GM06990 (cell line): Measurements from ENCODE around the gene TUSC2.

Source experiments
- DNase-seq: peaks from one replicate; pipeline ENCODE4 v3.0.0-alpha.2; 2011; ENCODE audit not compliant: insufficient read length; ENCODE audit errors: extremely low read depth
- H3K27me3 ChIP-seq: replicated peaks from 2 replicates; pipeline ENCODE4 v1.6.0; 2011; ENCODE audit warnings: low read length; ENCODE audit not compliant: control insufficient read depth, insufficient read depth
- H3K36me3 ChIP-seq: 2 replicates; pipeline ENCODE4 v1.5.1; 2011; ENCODE audit warnings: low read length; ENCODE audit not compliant: control insufficient read depth, insufficient read depth
- H3K4me3 ChIP-seq: replicated peaks from 2 replicates; pipeline ENCODE4 v1.5.1; 2011; ENCODE audit warnings: low read depth, mild to moderate bottlenecking, control low read depth, low read length
- TF ChIP-seq, protein P1 (sequence below): IDR thresholded peaks from 2 replicates; pipeline ENCODE4 v1.5.1; 2011; ENCODE audit warnings: low read length, control low read depth, mild to moderate bottlenecking, inconsistent platforms; ENCODE audit not compliant: insufficient read depth, poor library complexity, severe bottlenecking

TUSC2 gene

DNA sequence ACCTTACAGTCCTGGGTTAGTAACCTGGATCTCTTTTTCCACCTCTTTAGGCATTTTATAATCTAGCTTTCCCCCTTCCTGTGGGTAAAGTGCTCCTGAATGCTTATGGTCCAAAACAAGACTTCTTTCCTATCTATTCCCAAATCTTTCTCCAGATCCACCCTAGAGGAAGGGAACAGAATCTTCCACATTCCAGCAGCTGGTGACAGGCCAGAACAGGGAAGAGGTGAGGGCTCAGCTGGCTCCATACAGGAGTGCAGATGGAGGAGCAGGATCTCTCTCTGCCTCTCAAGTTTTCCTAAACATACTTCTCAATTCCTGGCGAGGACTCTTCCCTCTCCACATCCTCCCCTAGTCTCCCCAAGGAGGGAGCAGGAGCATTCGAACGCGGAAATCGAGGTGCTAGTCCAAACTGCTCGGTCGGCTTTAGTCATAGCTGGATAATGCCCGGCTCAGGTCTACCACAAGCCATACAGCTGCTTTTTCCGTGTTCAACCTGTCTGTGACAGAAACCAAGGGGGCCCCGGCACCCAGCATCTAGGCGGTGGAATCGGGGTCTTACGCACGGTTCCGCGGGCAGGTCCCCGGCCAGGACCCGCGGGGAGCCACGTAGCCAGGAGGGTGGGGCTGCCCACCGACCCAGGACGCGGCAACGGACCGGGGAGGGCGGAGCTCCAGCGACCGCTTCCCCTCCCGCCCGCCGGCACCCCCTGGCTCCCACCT lies 8.6 kb upstream of the TUSC2 start:
- no peak for DNase-seq

DNA sequence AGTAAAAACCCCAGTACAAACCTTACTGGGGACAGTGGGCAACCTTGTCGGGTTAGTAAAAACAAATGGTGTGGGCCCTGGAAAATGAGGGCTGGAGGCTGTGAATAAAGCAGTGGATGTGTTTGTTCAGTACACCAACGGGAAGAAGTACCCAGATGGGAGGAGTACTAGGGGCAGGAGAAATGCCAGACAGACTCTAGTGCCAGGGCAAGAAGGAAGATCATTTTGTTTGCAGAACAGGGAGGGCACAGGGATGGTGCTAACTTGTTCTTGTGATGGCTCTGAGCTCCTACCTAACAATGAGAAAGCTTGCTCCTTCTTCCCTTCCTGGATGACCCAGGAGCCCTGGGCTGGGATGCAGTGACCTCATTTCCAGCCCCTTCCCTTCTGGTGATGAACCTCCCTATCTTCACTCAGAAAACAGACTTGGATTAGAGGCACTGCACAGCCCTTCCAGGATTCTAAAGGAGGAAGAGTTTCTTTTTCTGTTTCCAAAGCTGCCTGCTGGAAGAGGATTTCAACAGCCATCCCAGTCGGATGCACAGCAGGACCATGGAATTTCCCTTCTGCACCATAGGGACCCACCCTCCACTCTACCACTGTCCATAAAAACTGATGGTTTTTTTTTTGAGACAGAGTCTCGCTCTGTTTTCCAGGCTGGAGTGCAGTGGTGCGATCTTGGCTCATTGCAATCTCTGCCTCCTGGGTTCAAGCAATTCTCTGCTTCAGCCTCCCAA lies 6.5 kb upstream of the TUSC2 start:
- TF ChIP-seq, protein P1, sequence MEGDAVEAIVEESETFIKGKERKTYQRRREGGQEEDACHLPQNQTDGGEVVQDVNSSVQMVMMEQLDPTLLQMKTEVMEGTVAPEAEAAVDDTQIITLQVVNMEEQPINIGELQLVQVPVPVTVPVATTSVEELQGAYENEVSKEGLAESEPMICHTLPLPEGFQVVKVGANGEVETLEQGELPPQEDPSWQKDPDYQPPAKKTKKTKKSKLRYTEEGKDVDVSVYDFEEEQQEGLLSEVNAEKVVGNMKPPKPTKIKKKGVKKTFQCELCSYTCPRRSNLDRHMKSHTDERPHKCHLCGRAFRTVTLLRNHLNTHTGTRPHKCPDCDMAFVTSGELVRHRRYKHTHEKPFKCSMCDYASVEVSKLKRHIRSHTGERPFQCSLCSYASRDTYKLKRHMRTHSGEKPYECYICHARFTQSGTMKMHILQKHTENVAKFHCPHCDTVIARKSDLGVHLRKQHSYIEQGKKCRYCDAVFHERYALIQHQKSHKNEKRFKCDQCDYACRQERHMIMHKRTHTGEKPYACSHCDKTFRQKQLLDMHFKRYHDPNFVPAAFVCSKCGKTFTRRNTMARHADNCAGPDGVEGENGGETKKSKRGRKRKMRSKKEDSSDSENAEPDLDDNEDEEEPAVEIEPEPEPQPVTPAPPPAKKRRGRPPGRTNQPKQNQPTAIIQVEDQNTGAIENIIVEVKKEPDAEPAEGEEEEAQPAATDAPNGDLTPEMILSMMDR, result no peak
- Histone ChIP-seq H3K36me3 (peaks cover 30% of the 10 kb centered on the region), H3K4me3 (no peak overlapping the region), H3K27me3 (no peaks in the 10 kb centered on the region)
- DNase-seq, result no peak

More for the DNA sequence above, 8.6 kb upstream of the TUSC2 start:
- TF ChIP-seq, protein P1, result no peak
- H3K4me3 ChIP-seq, result peak overlapping the region; percentile 93
- H3K27me3 ChIP-seq, result no peaks in the 10 kb centered on the region
- H3K36me3 ChIP-seq, result peaks cover 13% of the 10 kb centered on the region

DNA sequence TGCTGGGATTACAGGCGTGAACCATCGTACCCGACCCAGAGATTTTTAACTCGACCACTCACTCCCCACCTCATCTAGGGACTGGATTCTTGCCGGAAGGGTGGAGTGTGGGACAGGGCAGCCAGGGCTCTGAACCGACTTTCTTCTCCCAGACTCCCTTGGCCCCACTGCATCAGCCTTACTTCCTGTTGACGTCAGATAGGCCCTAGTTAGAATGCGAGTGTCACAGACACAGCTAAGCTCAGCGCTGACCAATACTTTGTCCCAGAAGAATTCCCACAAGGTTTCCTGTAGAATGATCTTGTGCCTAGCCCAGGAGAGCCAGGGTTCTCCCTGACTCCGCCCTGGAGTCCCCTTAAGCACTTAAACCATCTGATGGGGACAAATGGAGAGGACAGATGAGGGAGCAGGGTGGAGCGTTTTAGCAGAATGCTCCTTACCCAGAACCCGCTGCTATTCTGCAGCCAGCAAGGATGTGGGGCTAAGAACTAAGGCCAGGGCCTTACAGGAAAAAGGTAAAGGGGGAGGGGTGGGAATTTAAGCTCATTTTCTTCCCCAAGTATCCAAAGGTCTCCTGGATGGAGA lies 5.8 kb upstream of the TUSC2 start:
- H3K27me3 ChIP-seq, result no peaks in the 10 kb centered on the region
- H3K36me3 ChIP-seq, result peaks cover 30% of the 10 kb centered on the region
- no peak overlapping the region for H3K4me3 ChIP-seq
- DNase-seq, result no peak
- TF ChIP-seq, protein P1, result no peak

DNA sequence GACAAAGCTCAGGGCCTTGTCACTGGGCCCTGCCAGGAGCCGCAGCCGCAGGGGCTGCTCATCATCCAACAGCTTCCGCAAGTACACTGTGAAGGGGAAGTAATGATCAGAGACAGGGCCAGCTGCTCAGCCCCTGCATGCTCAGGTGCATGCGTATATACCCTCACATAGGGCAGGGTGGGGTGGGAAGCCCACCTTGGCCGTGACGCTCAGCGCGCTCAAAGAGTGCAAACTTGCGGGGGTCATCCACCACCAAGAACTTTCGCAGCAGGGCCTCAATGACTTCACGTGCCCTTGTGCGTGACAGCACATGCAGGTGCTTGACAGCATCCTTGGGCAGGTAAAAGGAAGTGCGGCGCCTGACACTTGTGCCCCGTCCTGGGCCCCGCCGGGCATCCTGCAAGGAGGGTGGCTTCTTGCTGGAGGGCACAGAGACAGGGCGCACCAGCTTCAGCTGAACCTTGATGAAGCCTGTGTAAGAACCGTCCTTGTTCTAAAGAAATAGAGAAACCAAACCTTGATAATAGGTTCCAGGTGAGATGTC lies 3.4 kb upstream of the TUSC2 start:
- Histone ChIP-seq H3K4me3 (no peak overlapping the region), H3K36me3 (peaks cover 30% of the 10 kb centered on the region), H3K27me3 (no peaks in the 10 kb centered on the region)
- no peak for DNase-seq
- TF ChIP-seq, protein P1, result no peak

DNA sequence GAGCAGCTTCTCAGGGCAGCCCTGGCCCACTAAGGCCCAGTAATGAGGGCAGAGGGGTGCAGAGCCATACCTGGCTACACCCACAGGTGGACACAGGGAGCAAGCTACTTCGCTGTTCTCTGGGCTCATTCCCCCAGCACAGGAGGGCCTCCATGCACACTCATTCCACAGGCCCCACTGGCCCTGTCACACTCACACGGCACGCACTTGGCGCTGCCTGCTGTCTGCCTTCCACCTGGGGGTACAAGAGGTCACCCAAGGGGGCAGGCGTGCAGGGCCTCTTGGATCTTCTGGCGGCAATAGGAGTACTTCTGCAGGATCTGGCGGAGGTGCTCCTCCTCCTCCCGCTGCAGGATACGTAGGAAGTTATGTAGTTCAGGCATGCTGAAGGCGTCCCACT lies 2.3 kb upstream of the TUSC2 start:
- no peak overlapping the region for H3K4me3 ChIP-seq
- DNase-seq, result no peak
- H3K27me3 ChIP-seq, result no peaks in the 10 kb centered on the region
- peaks cover 33% of the 10 kb centered on the region for H3K36me3 ChIP-seq
- TF ChIP-seq, protein P1, result no peak
